HEK293T (cell line): Measurements from ENCODE around the gene CNIH1.

Experiments
- CTCF ChIA-PET: fragments of 350-600 bp; formaldehyde crosslinking; extraction: SDS; loops from one replicate; lab custom pipeline; 2021; ENCODE audit warnings: antibody characterized with exemption, inconsistent platforms; lab: Yijun Ruan, JAX
- POLR2A ChIA-PET: fragments of 350-600 bp; formaldehyde crosslinking; extraction: SDS; loops from one replicate; lab custom pipeline; 2020; ENCODE audit warnings: antibody characterized with exemption, inconsistent platforms; lab: Yijun Ruan, JAX
- DNase-seq: peaks from one replicate; pipeline ENCODE4 v3.0.0; 2012; ENCODE audit warnings: mixed read lengths; ENCODE audit errors: extremely low spot score
- ARNT ChIP-seq: fragments of 450-650 bp; IDR thresholded peaks from 2 replicates; pipeline ENCODE4 v1.6.1; 2017; ENCODE audit warnings: mild to moderate bottlenecking
- BHLHE40 ChIP-seq: fragments of 450-650 bp; IDR thresholded peaks from 2 replicates; pipeline ENCODE4 v1.6.1; 2016; ENCODE audit warnings: mild to moderate bottlenecking, moderate library complexity, borderline replicate concordance
- CTBP1 ChIP-seq: fragments of 450-650 bp; IDR thresholded peaks from 2 replicates; pipeline ENCODE4 v1.6.1; 2016; ENCODE audit warnings: borderline replicate concordance
- ELF4 ChIP-seq: fragments of 450-650 bp; IDR thresholded peaks from 2 replicates; pipeline ENCODE4 v1.6.1; 2017; ENCODE audit warnings: antibody characterized with exemption
- FOXA1 ChIP-seq: fragments of 450-650 bp; IDR thresholded peaks from 2 replicates; pipeline ENCODE4 v1.6.1; 2016; ENCODE audit warnings: mild to moderate bottlenecking
- FOXK2 ChIP-seq: fragments of 450-650 bp; IDR thresholded peaks from 2 replicates; pipeline ENCODE4 v1.6.1; 2016; ENCODE audit warnings: mild to moderate bottlenecking
- FOXM1 ChIP-seq: fragments of 450-650 bp; IDR thresholded peaks from 2 replicates; pipeline ENCODE4 v1.6.1; 2017; ENCODE audit warnings: mild to moderate bottlenecking, borderline replicate concordance
- HDGF ChIP-seq: fragments of 450-650 bp; IDR thresholded peaks from 2 replicates; pipeline ENCODE4 v1.6.1; 2017; ENCODE audit warnings: antibody characterized with exemption, borderline replicate concordance
- L3MBTL2 ChIP-seq: fragments of 450-650 bp; conservative IDR thresholded peaks from 2 replicates; pipeline ENCODE4 v1.6.1; 2016; ENCODE audit warnings: mild to moderate bottlenecking
- LEF1 ChIP-seq: fragments of 450-650 bp; IDR thresholded peaks from 2 replicates; pipeline ENCODE4 v1.6.1; 2017; ENCODE audit warnings: mild to moderate bottlenecking, borderline replicate concordance
- NFRKB ChIP-seq: fragments of 450-650 bp; IDR thresholded peaks from 2 replicates; pipeline ENCODE4 v1.6.1; 2016; ENCODE audit warnings: mild to moderate bottlenecking, moderate library complexity
- SP1 ChIP-seq: fragments of 450-650 bp; IDR thresholded peaks from 2 replicates; pipeline ENCODE4 v1.6.1; 2017
- SUZ12 ChIP-seq: fragments of 450-650 bp; IDR thresholded peaks from 2 replicates; pipeline ENCODE4 v1.6.1; 2016; ENCODE audit warnings: mild to moderate bottlenecking
- TARDBP ChIP-seq: fragments of 450-650 bp; IDR thresholded peaks from 2 replicates; pipeline ENCODE4 v1.6.1; 2016
- ZNF384 ChIP-seq: fragments of 450-650 bp; IDR thresholded peaks from 2 replicates; pipeline ENCODE4 v1.6.1; 2016
- TF ChIP-seq, protein P1 (sequence below): fragments of 450-650 bp; IDR thresholded peaks from 2 replicates; pipeline ENCODE4 v1.6.1; 2016

Gene CNIH1

GRCh38 chr14:54440873-54441868, at the start of gene CNIH1:
Gene CNIH1, minus strand, starts transcription at chr14:54441374. Its CDS starts 47 bp downstream, at chr14:54441327.
- TF ChIP-seq BHLHE40 (no peak), SP1 (no peak), HDGF (no peak), FOXK2 (no peak), CTBP1 (no peak), TARDBP (no peak), FOXM1 (no peak), FOXA1 (no peak), SUZ12 (no peak), ELF4 (no peak), ZNF384 (no peak), NFRKB (no peak), L3MBTL2 (no peak), ARNT (0 out of 2 replicates have a peak, but pooled peaks have one; percentile 8), LEF1 (no peak)
- TF ChIP-seq, protein P1, sequence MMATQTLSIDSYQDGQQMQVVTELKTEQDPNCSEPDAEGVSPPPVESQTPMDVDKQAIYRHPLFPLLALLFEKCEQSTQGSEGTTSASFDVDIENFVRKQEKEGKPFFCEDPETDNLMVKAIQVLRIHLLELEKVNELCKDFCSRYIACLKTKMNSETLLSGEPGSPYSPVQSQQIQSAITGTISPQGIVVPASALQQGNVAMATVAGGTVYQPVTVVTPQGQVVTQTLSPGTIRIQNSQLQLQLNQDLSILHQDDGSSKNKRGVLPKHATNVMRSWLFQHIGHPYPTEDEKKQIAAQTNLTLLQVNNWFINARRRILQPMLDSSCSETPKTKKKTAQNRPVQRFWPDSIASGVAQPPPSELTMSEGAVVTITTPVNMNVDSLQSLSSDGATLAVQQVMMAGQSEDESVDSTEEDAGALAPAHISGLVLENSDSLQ, result peak; percentile 77
- peak; percentile 96 for DNase-seq
- ChIA-PET CTCF (interaction anchor here (0.5 to 0.6 kb wide), 3 partner anchors 17 to 202 kb away, joined by 3 to 4 read pairs (median 3); no protein-coding TSS in a partner anchor), POLR2A (interaction anchor here (1.0 kb wide), 1 partner anchor 47 kb away, joined by 5 read pairs; the partner anchor contains the start of gene GMFB)

DNA sequence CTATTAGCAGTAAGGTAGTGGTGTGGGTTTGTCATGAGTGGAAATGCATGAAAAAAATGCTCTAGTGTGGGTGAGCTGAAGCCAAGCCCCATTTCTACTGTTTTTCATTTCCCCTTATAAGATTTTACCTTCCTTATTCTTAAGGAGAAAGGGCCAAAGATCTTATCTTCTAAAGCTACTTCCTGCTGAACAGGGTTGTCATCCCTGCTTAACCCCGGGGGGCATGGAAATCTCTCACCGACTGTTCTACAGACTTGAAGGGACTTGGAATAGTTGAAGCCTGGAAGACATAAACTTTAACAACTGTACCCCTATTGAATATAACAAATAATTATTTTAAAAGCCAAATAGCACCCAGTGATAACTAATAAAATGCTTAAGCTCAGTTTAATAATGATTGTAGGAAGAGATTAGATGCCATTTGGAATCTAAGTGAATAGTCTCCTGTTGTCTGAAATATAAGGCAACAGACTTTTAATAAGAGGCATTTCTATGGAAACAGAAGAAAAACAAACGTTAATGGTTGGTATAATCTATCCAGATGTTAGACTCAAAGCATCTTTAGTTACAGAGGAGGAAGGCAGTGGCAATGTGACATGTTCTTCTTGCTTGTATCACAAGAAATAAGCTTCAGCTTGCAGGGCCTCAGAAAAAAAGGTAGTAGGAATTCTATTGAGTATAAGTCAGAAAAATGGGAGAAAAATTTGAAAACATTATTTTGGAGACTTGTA, 49.4 kb upstream of the CNIH1 start:
- no peak for DNase-seq
- TF ChIP-seq TARDBP (no peak), ARNT (no peak), ZNF384 (no peak), FOXA1 (no peak), FOXK2 (no peak), BHLHE40 (no peak), CTBP1 (no peak), SUZ12 (no peak), L3MBTL2 (no peak), FOXM1 (no peak)
- TF ChIP-seq, protein P1, result no peak
- CTCF ChIA-PET, result interaction anchor here (0.6 to 1.0 kb wide), 2 partner anchors 81 to 378 kb away, joined by 3 to 4 read pairs; no protein-coding TSS in a partner anchor
- POLR2A ChIA-PET, result interaction anchor here (1.2 kb wide), 1 partner anchor 19 kb away, joined by 6 read pairs; the partner anchor contains the start of gene CGRRF1

- TF ChIP-seq BHLHE40, result no peak
- TF ChIP-seq FOXM1, result no peak
- TF ChIP-seq FOXA1, result no peak
- TF ChIP-seq SUZ12, result no peak
- TF ChIP-seq L3MBTL2, result no peak
- TF ChIP-seq ZNF384, result no peak
- no peak for TF ChIP-seq ARNT
- ChIA-PET CTCF (interaction anchor here (0.7 to 1.0 kb wide), 2 partner anchors 49 to 378 kb away, joined by 4 read pairs; no protein-coding TSS in a partner anchor), POLR2A (interaction anchor here (1.1 to 1.2 kb wide), 2 partner anchors 20 kb away, joined by 6 read pairs; partner anchors contain the start of gene CGRRF1)
- no peak for DNase-seq
Measured at GRCh38 chr14:54489731-54490444, 48.7 kb upstream of the CNIH1 start.

DNA sequence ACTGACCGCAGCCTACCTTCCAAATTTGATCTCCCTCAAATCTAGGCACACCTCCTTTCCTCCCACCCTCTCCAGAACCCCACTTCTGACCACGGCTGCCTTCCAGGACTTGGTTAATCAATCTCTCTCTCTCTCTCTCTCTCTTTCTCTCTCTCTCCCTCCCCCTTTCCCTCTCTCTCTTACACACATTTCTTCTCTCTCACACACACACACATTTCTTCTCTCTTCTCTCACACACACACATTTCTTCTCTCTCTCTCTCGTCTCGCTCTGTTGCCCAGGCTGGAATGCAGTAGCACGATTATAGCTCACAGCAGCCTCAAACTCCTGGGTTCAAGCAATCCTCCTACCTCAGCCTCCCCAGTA, 48.1 kb upstream of the CNIH1 start:
- TF ChIP-seq FOXA1 (no peak), SUZ12 (no peak), ELF4 (no peak), LEF1 (no peak), FOXM1 (no peak), ARNT (no peak), ZNF384 (no peak), FOXK2 (no peak), L3MBTL2 (no peak; the same call in 1 of the 2 replicates), TARDBP (no peak), HDGF (no peak), NFRKB (no peak), BHLHE40 (no peak), CTBP1 (no peak), SP1 (no peak)
- TF ChIP-seq, protein P1, result no peak
- CTCF ChIA-PET, result interaction anchor here (0.6 to 0.7 kb wide), 3 partner anchors 48 to 423 kb away, joined by 4 to 9 read pairs (median 4); no protein-coding TSS in a partner anchor
- DNase-seq, result no peak
- POLR2A ChIA-PET, result interaction anchor here (1.1 to 2.0 kb wide), 2 partner anchors 20 to 122 kb away, joined by 6 to 12 read pairs; partner anchors contain the start of gene CGRRF1
